GM12891 (cell line): ENCODE data around the gene IL1RAP.

Experiments used
- POLR2A ChIP-seq: IDR thresholded peaks from 2 replicates; pipeline ENCODE4 v1.6.1; 2011; ENCODE audit warnings: low read depth, low read length, control low read depth
- POLR2AphosphoS5 ChIP-seq: IDR thresholded peaks from 2 replicates; pipeline ENCODE4 v1.6.1; 2011; ENCODE audit warnings: low read depth, low read length, control low read depth
- POU2F2 ChIP-seq: IDR thresholded peaks from 2 replicates; pipeline ENCODE4 v1.6.1; 2011; ENCODE audit warnings: low read depth, mild to moderate bottlenecking, control low read depth, low read length, moderate library complexity
- SPI1 ChIP-seq: IDR thresholded peaks from 2 replicates; pipeline ENCODE4 v1.6.1; 2011; ENCODE audit warnings: low read depth, low read length, control low read depth
- TAF1 ChIP-seq: IDR thresholded peaks from 2 replicates; pipeline ENCODE4 v1.6.1; 2011; ENCODE audit warnings: low read depth, low read length, control low read depth

DNA sequence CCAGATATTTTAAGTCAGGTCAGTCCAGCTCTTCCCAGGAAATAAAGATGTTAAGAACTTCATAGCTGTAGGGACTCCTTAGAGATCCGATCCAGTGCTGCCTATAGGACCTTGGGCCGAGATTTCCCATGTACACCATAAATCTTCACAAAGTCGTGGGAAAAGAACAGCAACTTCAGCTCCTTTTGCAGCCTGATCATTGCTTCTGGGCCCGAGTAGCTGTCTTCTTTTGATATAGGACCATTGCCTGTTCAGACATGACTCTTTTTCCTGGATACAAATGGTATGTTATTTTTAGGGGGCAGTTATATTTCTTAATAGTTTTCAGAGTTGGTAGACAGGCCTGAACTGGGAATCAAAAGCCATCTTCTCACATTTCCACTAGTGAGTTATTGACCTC, 20.5 kb downstream of the IL1RAP start:
- TF ChIP-seq POLR2A = no peak
- no peak for TF ChIP-seq TAF1
- no peak for TF ChIP-seq POU2F2
- TF ChIP-seq POLR2AphosphoS5 = no peak
- no peak for TF ChIP-seq SPI1
